ENCODE results near the gene DOCK9.
"Not testable (repeated sequence)": the region's sequence is repeated elsewhere in the genome, so short reads cannot be mapped to it uniquely, and the experiment has no call there.

The DOCK9 gene

DNA sequence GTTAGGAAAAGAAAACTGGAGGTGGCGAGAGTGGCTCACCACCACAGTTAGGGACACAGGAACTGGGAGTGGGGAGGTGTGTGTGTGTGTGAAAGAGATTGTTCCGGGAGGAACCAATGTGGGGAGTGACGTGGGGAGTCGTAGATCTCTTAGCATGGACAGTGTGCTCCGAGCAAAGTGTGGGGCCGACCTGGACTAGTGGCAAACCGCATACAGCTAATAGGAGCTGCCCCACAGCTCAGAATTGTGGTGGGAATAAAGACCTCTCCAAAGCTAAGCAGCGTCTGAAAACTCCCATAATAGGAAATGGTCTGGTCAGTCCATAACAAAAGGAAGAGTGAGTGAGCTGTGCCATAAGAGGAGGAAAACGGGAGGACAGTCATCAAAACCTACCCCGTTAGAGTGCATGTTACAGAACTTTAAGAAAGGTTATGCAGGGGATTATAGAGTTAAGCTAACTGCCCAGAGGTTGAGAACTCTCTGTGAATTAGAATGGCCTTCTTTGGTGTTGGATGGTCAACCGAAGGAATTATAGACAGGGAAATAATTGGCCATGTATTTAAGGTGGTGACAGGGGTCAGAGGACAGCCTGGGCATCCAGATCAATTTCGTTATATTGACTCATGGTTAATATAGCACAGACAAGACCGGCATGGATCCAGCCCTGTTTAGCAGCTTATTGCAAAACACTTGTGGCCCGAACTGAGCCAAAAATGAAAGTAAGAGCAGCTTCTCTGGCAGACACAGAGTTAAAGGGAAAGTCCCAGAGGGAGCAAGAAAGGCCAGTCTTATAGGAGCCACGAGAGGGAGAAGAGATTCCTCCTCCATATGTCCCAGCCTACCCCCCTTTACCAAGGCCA, 216.5 kb downstream of the DOCK9 start:
- DNase-seq: no peak

DNA sequence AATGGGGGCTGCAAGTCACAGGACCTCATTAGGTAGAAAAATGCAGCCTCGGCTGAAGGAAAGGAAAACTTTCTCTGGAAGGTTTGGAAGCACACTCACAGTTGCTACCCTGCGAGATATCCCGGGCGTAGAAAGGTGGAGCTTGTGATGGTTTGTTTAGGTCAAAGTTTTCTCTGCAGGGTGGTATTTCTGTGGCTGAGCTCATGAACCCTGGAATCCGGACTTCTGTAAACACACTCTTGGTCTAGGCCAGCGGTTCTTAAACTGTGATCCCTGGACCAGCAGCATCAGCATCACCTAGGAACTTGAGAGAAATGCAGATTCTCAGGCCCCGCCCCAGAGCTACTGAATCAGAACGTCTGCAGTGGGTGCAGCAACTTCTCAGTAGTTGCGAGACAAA, 222.1 kb downstream of the DOCK9 start:
- no peak for DNase-seq

DNA sequence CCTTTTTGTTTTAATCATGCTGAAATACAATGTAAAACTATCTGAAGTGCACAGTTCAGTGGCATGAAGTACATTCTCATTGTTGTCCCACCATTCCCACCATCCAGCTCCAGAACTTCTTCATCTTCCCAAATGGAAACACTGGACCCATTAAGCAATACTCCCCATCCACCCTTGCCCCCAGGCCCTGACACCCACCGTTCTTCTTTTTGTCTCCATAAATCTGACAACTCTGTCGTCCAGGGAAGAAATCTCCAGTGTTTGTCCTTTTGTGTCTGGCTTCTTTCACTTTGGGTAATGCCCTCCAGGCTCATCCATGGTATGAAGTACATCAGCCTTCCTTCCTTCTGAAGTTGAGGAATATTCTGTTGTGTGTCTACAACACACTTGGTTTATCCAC, 222.7 kb downstream of the DOCK9 start:
- DNase-seq: no peak

DNA sequence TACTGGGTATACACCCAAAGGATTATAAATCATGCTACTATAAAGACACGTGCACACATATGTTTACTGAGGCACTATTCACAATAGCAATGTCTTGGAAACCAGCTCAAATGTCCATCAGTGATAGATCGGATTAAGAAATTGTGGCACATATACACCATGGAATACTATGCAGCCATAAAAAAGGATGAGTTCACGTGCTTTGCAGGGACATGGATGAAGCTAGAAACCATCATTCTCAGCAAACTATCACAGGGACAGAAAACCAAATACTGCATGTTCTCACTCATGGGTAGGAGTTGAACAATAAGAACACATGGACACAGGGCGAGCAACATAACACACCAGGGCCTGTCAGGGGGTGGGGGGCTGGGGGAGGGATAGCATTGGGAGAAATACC, 223.4 kb downstream of the DOCK9 start:
- not testable (repeated sequence) for DNase-seq

DNA sequence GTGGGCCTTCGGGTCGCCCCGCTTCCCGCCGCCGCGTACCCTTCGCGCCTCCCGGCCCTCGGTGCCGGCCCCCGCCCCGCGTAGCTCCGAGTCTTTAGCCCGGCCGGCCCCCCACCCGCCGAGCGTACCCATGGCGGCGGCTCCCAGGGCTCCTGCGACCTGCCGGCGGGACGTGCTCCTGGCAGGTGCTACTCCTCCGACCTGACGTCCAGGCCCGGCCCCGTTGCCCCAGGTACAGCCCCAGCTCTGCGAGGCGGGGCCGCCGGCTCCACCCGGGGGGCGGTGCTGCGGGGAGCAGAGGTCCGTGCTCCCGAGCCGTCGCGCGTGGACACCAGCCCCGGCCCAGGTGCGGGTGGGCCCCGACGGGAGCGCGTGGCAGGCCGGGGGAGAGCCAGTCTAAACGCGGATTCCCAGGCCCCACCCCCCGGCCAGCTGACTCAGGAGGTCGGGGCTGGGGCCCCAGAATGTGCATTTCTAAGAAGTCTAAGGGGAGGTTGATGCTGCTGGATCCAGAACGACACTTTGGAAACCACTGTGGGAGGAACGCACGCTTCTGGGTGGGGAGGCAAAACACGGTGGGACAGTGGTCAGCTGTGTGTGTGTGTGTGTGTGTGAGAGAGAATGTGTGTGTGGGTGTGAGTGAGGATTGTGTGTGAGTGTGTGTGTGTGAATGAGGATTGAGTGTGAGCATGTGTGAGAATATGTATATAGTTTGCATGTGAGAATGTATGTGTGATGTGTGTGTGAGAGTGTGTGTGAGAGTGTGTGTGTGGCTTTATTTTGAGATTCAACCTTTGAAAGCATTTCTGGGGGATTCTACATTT, 225.2 kb downstream of the DOCK9 start, which contains the start of gene SLC15A1:
Gene SLC15A1 (minus strand): TSS at position 206 of the 824 bp plus-strand sequence. CDS start 74 bp downstream, at position 132.
- no peak for DNase-seq

DNA sequence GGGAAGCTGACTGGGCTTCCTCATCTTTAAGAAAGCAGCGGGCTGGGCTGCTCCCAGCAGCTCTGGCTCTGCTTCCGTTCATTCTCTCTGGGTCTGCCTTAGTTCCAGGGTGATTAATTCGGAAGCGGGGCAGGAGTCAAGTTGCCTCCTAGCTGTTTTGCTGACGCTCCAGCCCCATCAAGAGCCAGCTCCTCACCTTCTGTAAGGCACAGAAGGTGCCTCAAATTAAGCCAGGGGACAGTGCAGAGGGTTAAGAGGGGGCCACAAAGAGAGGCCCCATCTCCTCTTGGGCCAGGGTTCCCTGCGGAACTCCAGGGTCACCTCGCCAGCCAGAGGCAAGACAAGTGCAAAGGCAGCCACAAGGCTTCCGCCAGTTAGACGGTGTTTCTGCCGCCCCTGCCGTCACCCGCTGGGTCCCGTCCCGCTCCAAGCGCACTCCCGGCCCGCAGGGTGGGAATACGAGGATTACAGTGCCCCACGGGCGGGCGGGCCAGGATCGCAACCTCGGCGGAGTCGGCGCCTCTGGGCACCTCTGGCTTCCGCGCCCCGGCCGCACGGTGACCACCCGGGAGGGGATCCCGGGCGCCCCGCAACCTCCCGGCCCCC, 225.9 kb downstream of the DOCK9 start:
- DNase-seq: no peak

DNA sequence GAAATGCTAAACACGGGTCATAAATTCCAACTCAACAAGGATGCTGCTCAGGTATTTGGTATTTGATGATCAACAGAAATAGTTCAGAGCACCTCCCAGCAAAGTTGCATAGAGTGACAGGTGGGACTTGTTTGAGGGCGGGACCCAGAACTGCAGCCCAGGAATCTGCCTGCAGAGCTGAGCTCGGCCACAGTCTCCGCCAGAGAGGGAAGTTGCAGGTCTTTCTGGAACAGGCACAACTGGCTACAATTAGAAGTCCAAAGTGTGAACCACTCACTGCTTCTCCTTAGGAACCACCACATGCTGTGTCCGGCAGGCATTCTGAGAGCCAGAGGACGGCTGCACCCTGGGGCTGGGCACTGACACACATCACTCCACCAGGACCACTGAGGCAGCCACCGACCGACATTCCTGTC, 226.5 kb downstream of the DOCK9 start:
- no peak for DNase-seq

DNA sequence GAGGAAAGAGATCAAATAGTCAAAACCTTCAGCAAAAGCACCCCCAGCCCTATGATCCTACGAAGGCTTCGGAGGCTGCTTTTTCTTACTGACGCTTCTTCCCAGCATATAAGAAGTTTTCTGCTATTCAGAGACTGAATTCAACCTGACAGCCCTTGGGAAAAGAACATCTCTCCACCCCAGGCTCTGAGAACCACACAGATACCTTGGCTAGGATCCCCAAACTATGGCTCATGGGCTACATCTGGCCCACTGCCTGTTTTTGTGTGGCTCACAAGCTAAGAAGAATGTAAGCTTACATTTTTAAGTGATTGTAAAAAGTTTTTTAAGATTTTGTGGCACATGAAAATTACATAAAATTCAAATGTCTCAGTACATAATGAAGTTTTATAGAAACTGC, 228.4 kb downstream of the DOCK9 start:
- no peak for DNase-seq

DNA sequence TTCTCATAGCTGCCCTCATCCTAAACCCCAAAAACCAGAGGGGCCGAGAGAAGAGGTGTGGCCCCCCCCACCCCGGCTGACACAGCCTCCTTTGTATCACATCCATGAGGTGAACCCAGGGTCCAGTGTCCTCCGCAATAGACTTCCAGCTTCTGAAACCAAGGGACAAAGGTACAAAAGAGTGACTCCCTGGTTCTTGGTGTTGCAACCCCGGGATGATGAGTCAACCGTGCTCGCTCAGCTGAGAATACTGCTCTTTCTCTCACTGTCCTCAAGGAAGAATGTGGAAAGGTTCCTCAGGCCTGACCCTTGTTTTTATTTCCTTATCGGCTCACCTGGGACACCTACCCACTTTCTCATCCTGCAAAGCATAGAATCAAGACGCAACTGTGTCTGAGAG, 230.9 kb downstream of the DOCK9 start:
- no peak for DNase-seq
